LNCAP (cell line): ENCODE measurements around the gene ZNF540.

Source experiments
- TF ChIP-seq, protein P1 (sequence below): fragments of 450-650 bp; IDR thresholded peaks from 2 replicates; pipeline ENCODE4 v1.5.1; 2017; ENCODE audit warnings: mild to moderate bottlenecking

Gene ZNF540

GRCh38 chr19:37593996-37594303 lies 726 bp upstream of the ZNF540 start:
- TF ChIP-seq, protein P1, sequence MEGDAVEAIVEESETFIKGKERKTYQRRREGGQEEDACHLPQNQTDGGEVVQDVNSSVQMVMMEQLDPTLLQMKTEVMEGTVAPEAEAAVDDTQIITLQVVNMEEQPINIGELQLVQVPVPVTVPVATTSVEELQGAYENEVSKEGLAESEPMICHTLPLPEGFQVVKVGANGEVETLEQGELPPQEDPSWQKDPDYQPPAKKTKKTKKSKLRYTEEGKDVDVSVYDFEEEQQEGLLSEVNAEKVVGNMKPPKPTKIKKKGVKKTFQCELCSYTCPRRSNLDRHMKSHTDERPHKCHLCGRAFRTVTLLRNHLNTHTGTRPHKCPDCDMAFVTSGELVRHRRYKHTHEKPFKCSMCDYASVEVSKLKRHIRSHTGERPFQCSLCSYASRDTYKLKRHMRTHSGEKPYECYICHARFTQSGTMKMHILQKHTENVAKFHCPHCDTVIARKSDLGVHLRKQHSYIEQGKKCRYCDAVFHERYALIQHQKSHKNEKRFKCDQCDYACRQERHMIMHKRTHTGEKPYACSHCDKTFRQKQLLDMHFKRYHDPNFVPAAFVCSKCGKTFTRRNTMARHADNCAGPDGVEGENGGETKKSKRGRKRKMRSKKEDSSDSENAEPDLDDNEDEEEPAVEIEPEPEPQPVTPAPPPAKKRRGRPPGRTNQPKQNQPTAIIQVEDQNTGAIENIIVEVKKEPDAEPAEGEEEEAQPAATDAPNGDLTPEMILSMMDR, result no peak

- TF ChIP-seq, protein P1, result no peak
These were observed 306 bp downstream of the ZNF540 start for GRCh38 chr19:37594982-37595382.

GRCh38 chr19:37635076-37636056 lies 40.7 kb downstream of the ZNF540 start:
- TF ChIP-seq, protein P1, result no peak

DNA sequence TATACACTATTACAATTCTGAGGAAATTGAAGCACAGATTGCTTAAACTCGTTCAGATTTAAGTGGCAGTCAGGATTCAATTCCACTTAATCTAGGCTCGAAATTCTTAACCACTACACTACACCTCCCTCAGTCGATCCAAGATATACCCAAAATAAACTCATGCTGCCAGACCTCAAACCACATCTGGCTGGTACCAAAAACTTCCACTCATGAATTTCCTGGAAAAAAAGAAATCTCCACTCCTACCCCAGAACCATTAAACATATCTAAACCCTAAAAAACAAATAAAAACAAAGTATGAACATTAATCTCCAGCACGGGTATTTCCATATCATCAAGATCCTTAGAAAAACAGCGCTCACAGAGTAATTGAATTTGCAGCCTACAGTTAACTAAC lies 59.4 kb downstream of the ZNF540 start:
- TF ChIP-seq, protein P1, result no peak

DNA sequence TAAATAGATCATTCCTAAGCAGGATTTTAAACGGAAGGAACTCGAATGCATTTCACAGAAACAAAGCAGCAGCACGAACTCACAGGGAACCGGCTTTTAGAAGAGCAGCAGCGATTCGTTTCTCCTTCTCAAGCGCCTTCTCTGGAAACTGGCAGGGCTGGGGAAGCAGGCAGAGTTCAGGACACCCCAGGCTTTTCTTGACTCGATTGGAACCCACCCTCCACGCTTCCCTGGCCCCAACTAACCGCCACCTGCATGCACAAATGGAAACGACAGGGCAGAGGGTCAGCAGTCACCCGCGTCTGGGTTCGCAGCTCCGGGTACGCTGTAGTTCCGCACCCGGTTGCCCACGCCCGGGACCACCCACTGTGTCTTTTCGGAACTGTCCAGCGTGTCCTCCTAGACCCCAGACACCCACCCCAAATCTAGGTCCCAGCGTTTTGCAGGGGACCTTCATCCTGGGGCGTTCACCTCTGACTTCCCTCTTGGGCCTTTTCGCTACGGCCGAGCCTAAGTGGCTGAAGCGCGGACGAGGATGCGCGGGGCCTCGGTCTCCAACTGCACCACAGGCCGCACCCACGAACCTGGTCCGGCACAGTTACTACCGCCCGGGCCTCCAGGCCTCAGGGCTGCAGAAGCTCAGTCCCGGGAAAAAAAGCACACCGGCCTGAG lies 60.1 kb downstream of the ZNF540 start:
- TF ChIP-seq, protein P1, result no peak

DNA sequence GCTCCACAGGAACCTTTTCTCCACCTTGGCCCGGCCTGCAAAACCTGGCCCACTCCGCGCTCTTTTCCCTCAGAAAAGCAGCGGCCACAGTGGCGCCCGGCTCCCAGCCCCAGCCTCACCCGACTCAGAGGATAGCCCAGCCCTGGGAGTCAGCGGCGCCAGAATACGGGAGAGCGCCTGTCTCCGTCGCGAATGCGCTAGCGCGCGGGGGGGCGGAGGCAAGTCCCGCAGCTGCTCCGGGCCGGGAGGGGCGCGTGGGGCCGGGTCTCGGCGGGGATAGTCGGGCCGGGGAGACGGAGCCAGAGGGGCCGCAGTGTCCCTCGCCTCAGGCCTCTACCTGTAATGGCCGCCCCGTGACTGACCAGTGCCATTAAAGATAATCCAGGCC lies 60.6 kb downstream of the ZNF540 start, which contains the start of gene ZFP30:
Gene ZFP30 (minus strand): TSS at position 165 of the 388 bp plus-strand sequence. CDS start 7,643 bp downstream, outside the sequence.
- TF ChIP-seq, protein P1, result no peak

- TF ChIP-seq, protein P1, result no peak
These were observed 61.2 kb downstream of the ZNF540 start for GRCh38 chr19:37655689-37656371.
